Adipose tissue (tissue), 3 donors: ENCODE data around the gene CYP2F1. TPM values are rescaled to one million over a fixed set of nuclear protein-coding genes. Genes with fewer than 3 reads are reported as not detected.
"Not testable (repeated sequence)": the region's sequence is repeated elsewhere in the genome, so short reads cannot be mapped to it uniquely, and the experiment has no call there.

Source experiments
- H3K27ac ChIP-seq: one replicate; pipeline ENCODE4 v1.5.1; 2013; ENCODE audit warnings: low read depth, low read length
- WGBS, 3 donors: extraction: QIAGEN DNeasy Blood & Tissue Kit; methylation state at CpG; one replicate each; pipeline ENCODE4 v1.1.7; 2013; 5-methylcytosine and 5-hydroxymethylcytosine counted together
- polyA plus RNA-seq, 3 donors: library from polyadenylated mRNA; stranded (reverse); fragments of 200-250 nt; gene quantifications; one replicate each; pipeline ENCODE4 v1.2.3, GENCODE V29; 2013
- donor health status: healthy with polysubstance abuse.
- donor health status: Bipolar disorder and iron deficiency.
- donor health status: healthy.

The CYP2F1 gene
- polyA plus RNA-seq, 3 donors: not detected

DNA sequence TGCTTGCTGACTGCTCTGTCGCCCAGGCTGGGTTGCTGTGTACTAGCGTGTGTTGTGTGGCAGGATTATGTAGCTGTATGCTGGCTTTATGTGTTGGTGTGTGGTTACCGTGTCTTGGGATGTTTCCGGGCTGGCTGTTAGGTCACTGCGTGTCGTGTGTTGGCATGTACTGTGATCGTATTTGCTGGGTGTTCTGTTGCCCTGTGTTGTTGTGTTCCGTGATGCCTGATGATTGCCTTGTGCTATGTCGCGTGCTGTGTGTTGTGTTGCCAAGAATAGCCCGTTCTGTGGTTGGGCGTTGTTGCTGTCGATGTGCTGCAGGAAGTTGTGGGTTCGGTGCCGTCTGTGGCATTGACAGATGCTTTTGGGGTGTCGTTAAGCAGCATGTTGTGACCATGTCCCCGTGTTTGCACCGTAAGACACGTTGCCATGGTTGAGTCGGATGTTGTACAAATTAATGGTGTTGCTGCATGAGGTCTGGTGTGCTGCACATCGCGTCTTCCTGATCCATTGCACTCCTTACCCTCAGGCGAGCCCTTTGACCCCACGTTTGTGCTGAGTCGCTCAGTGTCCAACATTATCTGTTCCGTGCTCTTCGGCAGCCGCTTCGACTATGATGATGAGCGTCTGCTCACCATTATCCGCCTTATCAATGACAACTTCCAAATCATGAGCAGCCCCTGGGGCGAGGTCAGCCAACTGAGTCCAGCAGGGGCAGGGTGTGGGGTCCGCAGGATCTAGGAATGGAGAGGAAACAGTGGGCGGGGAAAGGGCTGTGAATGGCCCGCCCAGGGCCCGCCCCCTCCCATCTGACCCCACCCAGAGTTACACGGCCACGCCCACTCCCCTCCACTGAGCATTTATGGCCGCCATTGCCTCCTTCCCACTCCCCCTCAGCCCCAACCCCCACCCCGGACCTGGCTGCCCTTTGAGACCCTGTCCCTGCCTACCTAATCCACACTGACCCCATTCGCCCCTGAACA, 7.0 kb downstream of the CYP2F1 start:
- WGBS, 3 donors: 59 to 78% (median 71%) methylated on average over 33 to 37 of the region's 41 CpGs
- not testable (repeated sequence) for H3K27ac ChIP-seq

DNA sequence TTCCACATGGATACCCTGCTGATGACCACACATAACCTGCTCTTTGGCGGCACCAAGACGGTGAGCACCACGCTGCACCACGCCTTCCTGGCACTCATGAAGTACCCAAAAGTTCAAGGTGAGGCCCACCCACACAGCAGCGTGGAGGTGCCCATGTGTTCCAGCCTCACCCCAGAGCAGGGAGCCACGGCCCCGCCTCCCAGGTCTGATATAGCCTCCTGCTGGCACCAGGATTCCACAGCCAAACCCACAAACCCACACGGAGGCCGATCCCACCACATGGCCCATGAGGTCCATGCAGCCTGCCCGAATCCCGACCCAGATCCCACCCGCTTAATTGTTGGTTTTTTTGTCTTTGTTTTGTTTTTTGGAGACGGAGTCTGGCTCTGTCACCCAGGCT, 8.6 kb downstream of the CYP2F1 start:
- H3K27ac ChIP-seq: not testable (repeated sequence)
- WGBS, 3 donors: 86 to 95% (median 88%) methylated on average over 13 of the region's 13 CpGs

DNA sequence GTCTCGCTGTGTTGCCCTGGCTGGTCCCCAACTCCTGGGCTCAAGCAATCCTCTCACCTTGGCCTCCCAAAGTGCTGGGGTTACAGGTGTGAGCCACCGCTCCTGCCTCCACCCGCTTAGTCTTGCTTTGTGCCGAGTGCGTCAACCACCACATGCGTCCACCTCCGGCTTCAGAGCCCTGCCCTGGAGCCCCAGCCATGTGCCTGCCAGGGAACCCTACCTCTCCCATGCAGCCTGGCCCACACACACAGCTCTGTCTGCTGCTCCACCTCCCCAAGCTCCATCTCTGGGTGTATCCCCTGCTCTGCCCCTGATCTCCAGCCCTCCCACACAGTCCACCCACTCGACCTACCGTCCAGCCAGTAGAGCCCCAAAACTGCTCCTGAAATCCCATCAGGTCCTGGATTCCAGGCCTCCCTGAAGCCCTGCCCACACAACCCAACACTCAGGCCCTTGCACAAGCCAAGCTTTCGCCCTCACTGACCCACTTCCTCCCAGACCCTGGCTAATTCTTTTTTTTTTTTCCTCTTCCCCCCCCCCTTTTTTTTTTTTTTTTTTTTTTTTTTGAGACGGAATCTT, 9.6 kb downstream of the CYP2F1 start:
- 81 to 89% (median 82%) methylated on average over 10 to 11 of the region's 11 CpGs for WGBS, 3 donors
- no peak overlapping the region for H3K27ac ChIP-seq

DNA sequence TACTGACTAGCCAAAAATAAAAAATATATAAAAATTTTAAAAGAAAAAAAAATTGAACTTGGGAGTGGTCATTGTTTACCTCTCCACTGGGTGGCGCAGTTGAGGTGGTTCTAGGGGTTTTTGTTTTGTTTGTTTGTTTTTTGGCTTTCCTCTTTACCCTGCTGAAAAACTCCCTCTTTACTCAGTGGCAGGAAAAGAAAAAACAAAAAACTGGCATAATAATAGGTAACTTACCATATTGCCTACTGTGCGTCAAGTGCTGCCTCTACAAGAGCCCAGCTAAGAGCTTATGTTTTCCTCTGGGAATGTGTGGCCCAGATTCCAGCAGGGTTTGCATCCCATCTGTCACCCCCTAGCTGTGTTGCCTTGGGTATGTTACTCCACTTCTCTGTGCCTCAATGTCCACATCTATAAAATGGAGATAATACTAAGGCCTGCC, 12.6 kb downstream of the CYP2F1 start:
- WGBS, 3 donors: 48 to 49% (median 49%) methylated on average over 2 of the region's 2 CpGs
- not testable (repeated sequence) for H3K27ac ChIP-seq

DNA sequence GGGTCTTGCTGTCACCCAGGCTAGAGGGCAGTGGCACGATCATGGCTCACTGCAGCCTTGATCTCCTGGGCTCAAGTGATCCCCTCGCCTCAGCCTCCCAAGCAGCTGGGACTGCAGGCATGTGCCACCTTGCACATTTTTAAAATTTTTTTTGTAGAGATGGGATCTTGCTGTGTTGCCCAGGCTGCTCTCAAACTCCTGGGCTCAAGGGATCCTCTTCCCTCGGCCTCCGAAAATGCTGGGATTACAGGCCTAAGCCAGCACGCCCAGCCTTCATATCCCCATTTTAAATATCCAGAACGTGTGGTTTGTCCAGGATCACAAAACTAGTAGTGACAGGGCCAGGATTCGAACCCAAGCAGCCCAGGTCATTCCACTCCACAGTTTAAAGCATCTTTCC, 13.1 kb downstream of the CYP2F1 start:
- H3K27ac ChIP-seq: not testable (repeated sequence)
- 76 to 80% (median 78%) methylated on average over 7 of the region's 7 CpGs for WGBS, 3 donors

DNA sequence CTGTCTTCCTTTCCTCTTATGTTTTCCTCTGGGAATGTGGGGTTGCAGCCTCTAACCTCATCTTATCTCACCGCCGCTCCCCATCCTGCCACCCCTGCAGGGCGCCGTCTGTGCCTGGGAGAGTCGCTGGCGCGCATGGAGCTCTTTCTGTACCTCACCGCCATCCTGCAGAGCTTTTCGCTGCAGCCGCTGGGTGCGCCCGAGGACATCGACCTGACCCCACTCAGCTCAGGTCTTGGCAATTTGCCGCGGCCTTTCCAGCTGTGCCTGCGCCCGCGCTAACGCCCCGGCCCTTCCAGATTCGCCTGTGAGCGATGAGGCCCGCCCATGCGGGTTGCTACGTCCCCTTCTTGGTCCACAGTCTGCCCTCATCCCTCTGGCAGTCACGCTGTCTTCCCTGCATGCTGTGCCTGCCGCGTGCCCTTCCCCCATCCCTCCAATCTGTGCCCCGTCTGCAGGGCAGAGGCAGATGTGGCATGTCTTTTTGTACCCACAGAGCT, 13.6 kb downstream of the CYP2F1 start:
- 0 to 2% (median 0%) methylated on average over 14 to 28 of the region's 29 CpGs for WGBS, 3 donors
- not testable (repeated sequence) for H3K27ac ChIP-seq

DNA sequence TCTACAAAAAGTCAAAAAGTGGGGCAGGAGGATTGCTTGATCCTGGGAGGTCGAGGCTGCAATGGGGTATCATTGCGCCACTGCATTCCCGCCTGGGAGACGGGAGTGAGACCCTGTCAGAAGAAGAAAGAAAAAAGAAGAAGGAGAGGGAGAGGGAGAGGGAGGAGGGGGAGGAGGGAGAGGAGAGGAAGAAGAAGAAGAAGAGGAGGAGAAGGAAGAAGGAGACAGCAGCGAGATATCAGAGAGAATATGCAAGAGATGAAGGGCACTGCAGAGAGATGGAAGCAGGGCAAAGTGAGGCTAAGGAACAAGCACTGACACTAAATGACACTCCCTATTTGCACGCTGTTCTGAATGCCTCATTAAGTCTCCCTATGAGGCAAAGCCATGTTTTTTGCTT, 14.5 kb downstream of the CYP2F1 start:
- 62 to 79% (median 69%) methylated on average over 6 of the region's 6 CpGs for WGBS, 3 donors
- no peak overlapping the region for H3K27ac ChIP-seq

DNA sequence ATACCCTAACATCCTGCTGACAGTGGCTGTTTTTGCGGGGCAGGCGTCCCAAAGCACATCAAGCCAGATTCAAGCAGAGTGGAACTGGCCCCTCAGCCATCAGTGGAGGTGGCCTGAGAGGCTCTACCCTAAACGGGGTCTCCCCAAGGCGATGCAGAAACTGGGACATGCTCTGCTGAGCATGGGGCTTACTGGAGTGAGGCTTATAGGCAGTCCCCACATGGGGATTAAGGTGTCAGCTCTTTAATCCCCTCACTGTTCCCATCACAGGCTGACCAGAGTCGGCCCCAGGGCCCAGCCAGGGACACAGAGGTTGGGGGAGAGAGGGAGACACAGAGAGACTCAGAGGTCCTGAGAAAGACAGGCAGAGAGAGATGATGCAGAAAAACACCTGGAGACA, 17.0 kb downstream of the CYP2F1 start:
- WGBS, 3 donors: 63 to 78% (median 74%) methylated on average over 5 of the region's 5 CpGs
- H3K27ac ChIP-seq: no peak overlapping the region

DNA sequence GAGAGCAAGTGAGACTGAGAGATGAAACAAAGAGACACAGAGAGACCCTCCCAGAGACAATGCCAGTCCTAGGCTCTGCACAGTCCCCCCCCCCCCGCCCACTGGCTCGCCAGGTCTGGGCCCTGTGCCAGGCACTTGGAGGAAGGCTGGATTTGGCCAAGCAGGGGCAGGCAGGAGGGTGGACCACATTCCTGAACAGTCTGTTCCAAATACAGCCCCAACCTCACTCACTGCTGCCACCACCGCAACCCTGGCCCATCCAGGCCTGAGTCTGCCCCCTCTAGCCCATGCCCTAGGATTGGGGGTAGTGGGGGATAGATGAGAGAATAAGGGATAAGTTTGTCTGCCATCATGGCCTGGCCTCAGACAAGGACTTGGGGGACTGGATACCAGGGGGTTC, 19.0 kb downstream of the CYP2F1 start:
- WGBS, 3 donors: 28 to 100% (median 40%) methylated on average over 1 to 3 of the region's 3 CpGs
- no peak overlapping the region for H3K27ac ChIP-seq

DNA sequence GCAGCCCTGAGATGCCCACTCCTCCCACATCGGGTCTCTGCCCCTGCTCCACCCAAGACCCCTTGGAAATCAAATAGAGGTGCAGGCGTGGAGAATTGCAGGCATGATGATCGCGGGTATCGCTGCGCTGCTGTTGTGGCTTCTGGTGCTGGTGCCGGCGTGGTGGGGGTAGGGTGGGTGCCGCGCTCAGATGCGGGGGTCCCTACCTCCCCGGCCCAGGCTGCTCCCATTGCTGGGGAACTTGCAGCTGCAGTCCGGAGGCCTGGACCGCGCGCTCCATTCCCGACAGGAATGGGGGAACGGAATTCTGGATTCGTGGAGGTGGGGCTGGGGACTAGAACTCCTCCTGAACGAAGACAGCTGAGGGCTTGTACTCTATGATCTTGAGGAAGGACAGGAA, 20.4 kb downstream of the CYP2F1 start:
- no peak overlapping the region for H3K27ac ChIP-seq
- WGBS, 3 donors: 74 to 81% (median 78%) methylated on average over 14 to 20 of the region's 20 CpGs

DNA sequence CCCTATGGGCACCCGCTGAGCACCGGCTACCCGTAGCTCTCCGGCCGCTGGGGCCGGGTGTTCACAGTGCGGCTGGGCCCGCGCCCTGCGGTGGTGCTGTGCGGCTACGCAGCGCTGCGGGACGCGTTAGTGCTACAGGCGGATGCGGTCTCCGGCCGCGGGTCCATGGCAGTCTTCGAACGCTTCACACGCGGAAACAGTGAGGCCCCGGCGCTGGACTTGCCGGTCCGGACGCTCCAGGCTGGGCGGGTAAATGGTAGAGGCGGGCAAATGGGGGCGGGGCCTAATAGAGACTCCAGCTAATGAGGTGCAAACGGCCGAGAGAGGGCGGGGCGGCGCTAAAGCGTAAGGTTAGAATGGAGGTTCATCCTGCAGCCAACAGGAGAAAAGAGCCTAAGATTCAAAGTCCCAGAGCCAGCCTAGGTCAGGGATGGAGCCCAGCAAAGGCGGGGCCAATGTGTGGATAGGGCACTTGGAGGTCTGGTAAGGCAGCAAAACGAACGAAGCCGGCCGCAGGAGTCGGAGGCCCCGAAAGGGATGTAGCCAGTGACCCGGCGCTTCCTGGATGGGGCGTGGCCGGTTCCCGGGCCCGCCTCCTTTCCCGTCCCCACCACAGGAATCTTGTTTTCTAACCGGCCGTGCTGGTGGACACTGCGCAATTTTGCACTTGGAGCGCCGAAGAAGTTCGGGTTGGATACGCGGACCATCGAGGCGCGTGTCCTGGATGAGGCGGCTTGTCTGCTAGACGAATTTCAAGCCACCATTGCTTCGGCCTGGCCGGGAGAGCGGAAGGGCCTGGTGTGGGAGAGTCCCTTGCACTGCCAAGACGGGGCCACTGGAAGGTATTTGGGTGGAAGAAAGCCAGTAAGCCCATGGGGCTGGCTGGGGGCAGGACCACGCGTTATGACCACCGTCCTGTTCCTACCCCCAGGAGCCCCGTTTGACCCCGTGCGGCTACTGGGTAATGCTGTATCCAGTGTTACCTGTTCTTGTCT, 21.5 kb downstream of the CYP2F1 start:
- WGBS, 3 donors: 8 to 14% (median 9%) methylated on average over 51 to 64 of the region's 76 CpGs
- H3K27ac ChIP-seq: not testable (repeated sequence)

DNA sequence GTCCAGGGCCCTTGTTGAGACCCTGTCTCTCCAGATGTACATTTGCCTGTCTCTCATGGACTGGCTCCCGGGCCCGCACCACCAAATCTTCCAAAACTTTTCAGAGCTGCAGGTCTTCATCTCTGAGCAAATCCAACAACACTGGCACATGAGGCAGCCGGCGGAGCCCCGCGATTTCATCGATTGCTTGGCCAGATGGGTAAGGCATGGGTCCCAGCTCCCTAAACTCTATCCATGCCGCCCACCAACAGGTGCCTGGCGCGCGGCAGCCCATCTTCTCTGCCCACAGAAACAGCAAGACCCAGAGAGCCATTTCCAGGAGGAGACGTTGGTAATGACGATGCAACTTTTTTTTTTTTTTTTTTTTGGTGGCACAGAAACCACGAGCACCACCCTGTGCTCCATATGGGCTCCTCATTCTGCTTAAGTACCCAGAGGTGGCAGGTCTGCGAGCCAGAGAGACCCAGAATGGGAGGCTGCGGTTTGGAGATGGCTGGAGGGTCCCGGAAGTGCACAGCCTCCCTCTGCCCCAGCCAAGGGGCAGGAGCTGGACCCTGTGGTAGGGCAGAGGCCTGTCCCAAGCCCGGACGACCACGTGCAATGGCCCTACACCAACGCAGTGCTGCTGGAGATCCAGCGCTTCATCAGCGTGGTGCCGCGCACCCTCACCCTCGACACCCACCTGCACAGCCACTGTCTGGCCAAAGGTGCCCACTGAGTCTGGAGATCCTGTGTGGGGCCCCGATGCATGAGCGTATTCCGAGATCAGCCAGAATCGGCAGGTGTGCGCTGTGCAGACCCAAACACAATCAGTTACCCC, 22.6 kb downstream of the CYP2F1 start:
- H3K27ac ChIP-seq: no peak overlapping the region
- 89 to 93% (median 92%) methylated on average over 31 of the region's 31 CpGs for WGBS, 3 donors

DNA sequence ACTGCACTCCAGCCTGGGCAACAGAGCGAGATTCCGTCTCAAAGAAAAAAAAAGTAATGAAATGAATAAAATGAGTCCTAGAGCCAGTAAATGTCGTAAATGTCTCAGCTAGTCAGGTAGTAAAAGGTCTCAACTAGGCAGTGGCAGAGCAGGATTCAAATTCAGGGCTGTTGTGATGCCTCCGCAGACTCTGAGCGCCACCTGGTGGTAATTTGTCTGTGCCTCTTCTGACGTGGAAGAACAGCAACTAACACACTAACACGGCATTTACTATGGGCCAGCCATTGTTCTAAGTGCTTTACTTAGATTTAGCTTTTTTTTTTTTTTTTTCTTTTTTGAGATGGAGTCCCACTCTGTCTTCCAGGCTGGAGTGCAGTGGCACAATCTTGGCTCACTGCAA, 30.2 kb downstream of the CYP2F1 start:
- WGBS, 3 donors: 22 to 34% (median 23%) methylated on average over 7 of the region's 7 CpGs

DNA sequence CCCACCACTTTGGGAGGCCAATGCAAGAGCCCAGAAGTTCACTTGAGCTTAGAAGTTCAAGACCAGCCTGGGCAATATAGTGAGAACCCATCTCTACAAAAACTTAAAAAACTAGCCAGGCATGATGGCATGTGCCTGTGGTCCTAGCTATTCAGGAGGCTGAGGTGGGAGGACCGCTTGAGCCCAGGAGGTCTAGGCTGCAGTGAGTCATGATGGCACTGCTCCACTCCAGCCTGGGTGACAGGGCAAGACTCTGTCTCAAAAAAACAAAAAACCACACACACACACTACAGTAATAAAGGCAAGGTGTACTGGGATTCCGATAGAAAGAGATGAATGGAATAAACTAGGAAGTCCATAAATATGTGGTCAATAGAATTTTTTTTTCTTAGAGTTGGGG, 35.6 kb downstream of the CYP2F1 start:
- WGBS, 3 donors: 89 to 94% (median 90%) methylated on average over 2 of the region's 2 CpGs
- no peak overlapping the region for H3K27ac ChIP-seq

More for the DNA sequence above, 30.2 kb downstream of the CYP2F1 start:
- H3K27ac ChIP-seq: no peak overlapping the region

DNA sequence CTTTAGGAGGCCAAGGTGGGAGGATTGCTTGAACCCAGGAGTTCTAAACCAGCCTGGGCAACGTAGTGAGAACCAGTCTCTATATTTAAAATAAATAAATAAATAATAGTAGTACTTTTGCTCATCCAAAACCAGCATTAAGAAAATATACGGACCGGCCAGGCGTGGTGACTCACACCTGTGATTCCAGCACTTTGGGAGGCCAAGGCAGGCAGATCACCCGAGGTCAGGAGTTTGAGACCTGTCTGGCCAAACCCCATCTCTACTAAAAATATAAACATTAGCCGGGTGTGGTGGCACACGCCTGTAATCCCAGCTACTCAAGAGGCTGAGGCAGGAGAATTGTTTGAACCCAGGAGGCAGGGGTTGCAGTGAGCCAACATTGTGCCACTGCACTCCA, 36.8 kb downstream of the CYP2F1 start:
- 81 to 88% (median 82%) methylated on average over 7 of the region's 7 CpGs for WGBS, 3 donors
- H3K27ac ChIP-seq: not testable (repeated sequence)

DNA sequence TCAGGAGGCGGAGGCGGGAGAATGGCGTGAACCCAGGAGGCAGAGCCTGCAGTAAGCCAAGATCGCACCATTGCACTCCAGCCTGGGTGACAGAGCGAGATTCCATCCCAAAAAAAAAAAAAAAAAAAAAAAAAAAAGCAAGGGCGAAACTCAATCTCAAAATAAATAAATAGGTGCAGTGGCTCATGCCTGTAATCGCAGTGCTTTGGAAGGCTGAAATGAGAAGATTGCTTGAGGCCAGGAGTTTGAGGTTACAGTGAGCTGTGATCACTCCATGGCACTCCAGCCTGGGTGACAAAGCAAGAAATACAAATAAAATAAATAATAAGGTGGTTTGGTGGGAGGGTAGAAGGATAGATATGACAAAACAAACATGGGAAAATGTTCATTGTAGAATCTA, 39.8 kb downstream of the CYP2F1 start:
- no peak overlapping the region for H3K27ac ChIP-seq
- WGBS, 3 donors: 92 to 96% (median 94%) methylated on average over 6 to 7 of the region's 7 CpGs

DNA sequence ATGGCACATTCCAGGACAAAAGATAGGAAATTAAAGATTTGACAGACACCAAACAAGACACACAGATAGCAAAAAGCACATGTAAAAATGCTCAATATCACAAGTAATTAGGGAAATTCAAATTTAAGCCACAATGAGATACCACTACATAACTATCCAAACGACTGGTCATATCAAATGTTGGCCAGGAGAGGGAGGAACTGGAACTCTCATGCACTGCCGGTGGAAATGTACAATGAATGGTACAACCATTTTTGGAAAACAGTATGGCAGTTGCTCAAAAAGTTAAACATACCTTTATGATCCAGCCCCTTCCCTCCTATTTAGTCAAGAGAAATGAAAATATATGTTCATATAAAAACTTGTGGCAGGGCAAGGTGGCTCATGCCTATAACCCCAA, 42.0 kb downstream of the CYP2F1 start:
- no peak overlapping the region for H3K27ac ChIP-seq
- 77 to 87% (median 84%) methylated on average over 2 of the region's 2 CpGs for WGBS, 3 donors

DNA sequence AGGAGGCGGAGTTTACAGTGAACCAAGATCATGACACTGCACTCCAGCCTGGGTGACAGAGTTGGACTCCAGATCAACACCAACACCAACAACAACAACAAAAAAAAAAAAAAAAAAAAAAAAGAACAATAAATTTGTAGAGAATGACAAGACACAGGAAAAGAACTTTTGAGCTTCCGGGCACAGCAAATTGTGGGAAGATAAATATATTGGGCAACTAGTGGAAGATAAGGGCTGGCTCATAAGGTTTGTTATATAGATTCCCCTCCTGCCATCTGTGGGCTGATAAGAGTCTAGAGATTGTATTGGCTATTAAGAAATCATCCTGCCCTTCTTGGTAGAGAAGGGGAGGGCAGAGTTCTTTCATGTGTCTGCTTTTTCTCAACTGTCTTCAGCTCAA, 45.6 kb downstream of the CYP2F1 start:
- 64 to 77% (median 75%) methylated on average over 2 of the region's 2 CpGs for WGBS, 3 donors
- no peak overlapping the region for H3K27ac ChIP-seq
